ENCODE measurements around the gene SYNDIG1L. TPM values are rescaled to one million over a fixed set of nuclear protein-coding genes. Genes with fewer than 3 reads are reported as not detected.

SYNDIG1L gene
- polyA plus RNA-seq, 1 donor (not counting 4 experiments of a cell fraction or from before 2014, with no cell fraction given): not detected

GRCh38 chr14:74380172-74380571 lies 45.8 kb downstream of the SYNDIG1L start:
- FAIRE-seq (no peak), DNase-seq (ENCODE audit: low read depth, low spot score) (no peak)

GRCh38 chr14:74377976-74378690 lies 47.9 kb downstream of the SYNDIG1L start:
- Histone ChIP-seq H3K9me1 (ENCODE audit: control insufficient read depth, extremely low read depth, insufficient read depth, low read length) (no peaks in the 10 kb centered on the region), H3K4me2 (ENCODE audit: control insufficient read depth, extremely low read depth, insufficient read depth, low read depth, low read length) (no peak overlapping the region), H3K9me3 (ENCODE audit: control insufficient read depth, low read depth, low read length) (no peaks in the 10 kb centered on the region), H3K36me3 (ENCODE audit: control insufficient read depth in 2 of 2, extremely low read depth in 1 of 2, insufficient read depth in 2 of 2, low read length in 2 of 2) (no peaks in the 10 kb centered on the region), H3K79me2 (ENCODE audit: control insufficient read depth, insufficient read depth, low read length) (no peaks in the 10 kb centered on the region), H2AFZ (ENCODE audit: control insufficient read depth, low read length) (no peak overlapping the region), H3K27me3 (ENCODE audit: control insufficient read depth, extremely low read depth, insufficient read depth, low read length) (no peaks in the 10 kb centered on the region), H3K9ac (ENCODE audit: control insufficient read depth, extremely low read depth, insufficient read depth, low read length) (no peak overlapping the region), H3K4me1 (ENCODE audit: control insufficient read depth, extremely low read depth, insufficient read depth, low read length) (no peaks in the 10 kb centered on the region), H3K4me3 (ENCODE audit: control insufficient read depth in 2 of 3, extremely low read depth in 1 of 3, insufficient read depth in 2 of 3, low read depth in 1 of 3, low read length in 3 of 3) (no peak overlapping the region), H4K20me1 (ENCODE audit: control insufficient read depth, extremely low read depth, insufficient read depth, low read length) (no peaks in the 10 kb centered on the region), H3K27ac (ENCODE audit: control insufficient read depth, insufficient read depth, low read length) (no peak overlapping the region)
- FAIRE-seq (no peak), DNase-seq (ENCODE audit: low read depth, low spot score) (no peak)
- TF ChIP-seq CTCF (optimal IDR thresholded peaks at IDR 0.05 in 1 of 3, IDR thresholded peaks at IDR 0.05 in 1 of 3, conservative IDR thresholded peaks at IDR 0.05 in 1 of 3; ENCODE audit: extremely low read depth in 1 of 3, insufficient read depth in 2 of 3, low read length in 3 of 3) (no peak), EZH2 (IDR thresholded peaks at IDR 0.05; ENCODE audit: low read length) (no peak)
- dilution Hi-C loops (cut with MboI; ENCODE audit: extremely low pct_ligation_motif_present, low sequenced_read_pairs): no loop called here

More at GRCh38 chr14:74380172-74380571, 45.8 kb downstream of the SYNDIG1L start:
- H3K4me3 ChIP-seq (ENCODE audit: control insufficient read depth in 2 of 3, extremely low read depth in 1 of 3, insufficient read depth in 2 of 3, low read depth in 1 of 3, low read length in 3 of 3): no peak overlapping the region
- H2AFZ ChIP-seq (ENCODE audit: control insufficient read depth, low read length): no peak overlapping the region
- H3K9me3 ChIP-seq (ENCODE audit: control insufficient read depth, low read depth, low read length): no peaks in the 10 kb centered on the region
- dilution Hi-C loops (cut with MboI; ENCODE audit: extremely low pct_ligation_motif_present, low sequenced_read_pairs): no loop called here
- H3K9ac ChIP-seq (ENCODE audit: control insufficient read depth, extremely low read depth, insufficient read depth, low read length): no peak overlapping the region
- TF ChIP-seq CTCF (optimal IDR thresholded peaks at IDR 0.05 in 1 of 3, IDR thresholded peaks at IDR 0.05 in 1 of 3, conservative IDR thresholded peaks at IDR 0.05 in 1 of 3; ENCODE audit: extremely low read depth in 1 of 3, insufficient read depth in 2 of 3, low read length in 3 of 3) (no peak), EZH2 (IDR thresholded peaks at IDR 0.05; ENCODE audit: low read length) (no peak)
- H3K79me2 ChIP-seq (ENCODE audit: control insufficient read depth, insufficient read depth, low read length): no peaks in the 10 kb centered on the region
- no peak overlapping the region for H3K4me2 ChIP-seq (ENCODE audit: control insufficient read depth, extremely low read depth, insufficient read depth, low read depth, low read length)
- H3K9me1 ChIP-seq (ENCODE audit: control insufficient read depth, extremely low read depth, insufficient read depth, low read length): no peaks in the 10 kb centered on the region
- H4K20me1 ChIP-seq (ENCODE audit: control insufficient read depth, extremely low read depth, insufficient read depth, low read length): no peaks in the 10 kb centered on the region
- no peaks in the 10 kb centered on the region for H3K36me3 ChIP-seq (ENCODE audit: control insufficient read depth in 2 of 2, extremely low read depth in 1 of 2, insufficient read depth in 2 of 2, low read length in 2 of 2)
- no peak overlapping the region for H3K27ac ChIP-seq (ENCODE audit: control insufficient read depth, insufficient read depth, low read length)
- H3K27me3 ChIP-seq (ENCODE audit: control insufficient read depth, extremely low read depth, insufficient read depth, low read length): no peaks in the 10 kb centered on the region
- H3K4me1 ChIP-seq (ENCODE audit: control insufficient read depth, extremely low read depth, insufficient read depth, low read length): no peaks in the 10 kb centered on the region
